ENCODE results near the gene NR2E1.

DNA sequence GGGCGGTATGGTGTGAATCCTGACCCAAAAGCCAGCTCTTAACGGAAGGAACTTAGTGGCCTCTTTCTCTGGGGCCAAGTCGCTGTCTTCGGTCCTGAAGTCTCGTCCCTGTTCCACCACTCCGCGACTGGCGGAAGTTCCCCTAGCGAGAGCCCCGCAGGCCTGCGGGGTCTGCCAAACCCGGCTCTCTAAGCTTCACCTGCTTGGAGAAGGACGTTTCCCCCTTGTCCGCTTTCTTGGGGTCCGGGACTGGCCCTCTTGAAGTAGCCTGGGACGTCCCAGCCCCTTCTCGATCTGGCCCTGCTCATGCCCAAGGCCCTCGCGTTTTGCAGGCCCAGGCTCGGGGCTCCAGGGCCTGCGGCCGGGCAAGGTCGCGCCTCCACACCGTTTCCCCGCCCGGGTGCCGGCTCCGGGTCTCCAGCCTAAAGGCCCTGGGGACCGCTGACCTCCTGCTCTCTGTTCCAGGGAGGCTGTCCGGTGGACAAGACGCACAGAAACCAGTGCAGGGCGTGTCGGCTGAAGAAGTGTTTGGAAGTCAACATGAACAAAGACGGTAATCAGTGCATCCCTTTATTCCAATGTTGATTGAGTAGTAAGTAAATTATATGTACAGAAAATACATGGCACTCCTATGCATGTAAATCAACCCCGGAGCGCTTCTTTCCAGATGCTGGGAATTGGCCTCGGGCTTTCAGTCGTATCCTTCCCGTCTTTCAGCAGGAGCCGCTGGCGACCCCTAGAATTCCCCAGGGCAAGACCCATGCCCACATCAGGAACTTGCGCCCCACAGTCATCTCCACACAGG lies 8.8 kb downstream of the NR2E1 start:
- no peak for TF ChIP-seq POLR2A (IDR thresholded peaks at IDR 0.05; ENCODE audit: low read depth, low read length)
- no peak for TF ChIP-seq POLR2AphosphoS5 (IDR thresholded peaks at IDR 0.05; ENCODE audit: low read depth, low read length)
- TF ChIP-seq TAF1 (IDR thresholded peaks at IDR 0.05; ENCODE audit: low read depth, low read length), result no peak
- TF ChIP-seq POU2F2 (IDR thresholded peaks at IDR 0.05; ENCODE audit: low read depth, low read length), result no peak

All from GM12891 (cell line).